Left ventricle myocardium inferior (tissue), 1 donor: ENCODE measurements around the gene SYNPO2. TPM values are rescaled to one million over a fixed set of nuclear protein-coding genes. Genes with fewer than 3 reads are reported as not detected.
"Not testable (repeated sequence)": the region's sequence is repeated elsewhere in the genome, so short reads cannot be mapped to it uniquely, and the experiment has no call there.

ENCODE experiments used
- DNase-seq: peaks from one replicate; pipeline ENCODE4 v3.0.0-alpha.2; 2020
- H3K27ac ChIP-seq: fragments of 200-600 bp; replicated peaks from 2 replicates; pipeline ENCODE4 v1.8.0; 2021
- H3K27me3 ChIP-seq: fragments of 200-600 bp; 2 replicates; pipeline ENCODE4 v1.8.0; 2021; ENCODE audit warnings: low read depth
- H3K36me3 ChIP-seq: fragments of 200-600 bp; 2 replicates; pipeline ENCODE4 v1.8.0; 2021
- H3K4me1 ChIP-seq: fragments of 200-600 bp; 2 replicates; pipeline ENCODE4 v1.8.0; 2021
- H3K4me3 ChIP-seq: fragments of 200-600 bp; 2 replicates; pipeline ENCODE4 v1.8.0; 2021; ENCODE audit warnings: mild to moderate bottlenecking, moderate library complexity
- H3K9me3 ChIP-seq: fragments of 200-600 bp; replicated peaks from 2 replicates; pipeline ENCODE4 v1.8.0; 2021
- CTCF ChIP-seq: fragments of 200-600 bp; IDR thresholded peaks from 2 replicates; pipeline ENCODE4 v1.8.0; 2021; ENCODE audit warnings: antibody characterized with exemption, mild to moderate bottlenecking, borderline replicate concordance
- intact Hi-C: fragments of 100-400 bp; cut with micrococcal nuclease; formaldehyde crosslinking; loops from one replicate; pipeline ENCODE4 v1.11.0; 2022
- total RNA-seq: library from RNA; stranded (reverse); fragmentation: NEBNext Ultra II Directional; extraction: Animal tissue kit (Norgen Biotek cat#: 25700); gene quantifications from one replicate; pipeline ENCODE4 v1.2.1, GENCODE V29; 2021
- donor health status: DM: no; HTN: yes; CAD: no; lungs with severe emphysema.

The SYNPO2 gene
- total RNA-seq, 1 donor from 2014 or later, result 239 TPM

DNA sequence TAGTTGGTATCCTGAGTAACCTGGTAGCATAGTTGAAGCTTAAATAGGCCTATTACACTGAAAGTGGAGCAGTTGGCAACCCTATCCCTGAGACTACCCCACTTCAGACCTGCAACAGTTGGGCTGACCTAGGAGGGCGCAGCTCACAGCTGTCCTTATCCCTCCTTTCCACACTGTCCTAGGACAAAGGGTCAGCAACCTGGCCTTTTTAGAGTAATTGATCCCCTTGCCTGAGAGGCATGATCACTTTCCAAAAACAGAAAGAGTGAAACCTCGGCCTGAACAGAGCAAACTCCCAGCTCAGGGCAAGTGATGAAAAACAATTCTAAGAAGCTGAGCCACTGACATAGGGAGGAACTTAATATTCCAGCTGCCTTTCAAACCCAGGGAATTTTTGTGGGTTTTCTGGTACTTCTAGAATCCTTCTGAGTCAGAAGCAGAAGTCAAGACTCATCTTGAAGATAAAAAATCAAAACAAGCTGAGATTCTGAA, 152.1 kb downstream of the SYNPO2 start:
- TF ChIP-seq CTCF, result no peak
- intact Hi-C loops, result loop anchor here (5.0 kb wide), 1 partner anchor 247 kb away; no protein-coding TSS in a partner anchor
- no peaks in the 10 kb centered on the region for H3K36me3 ChIP-seq
- peak overlapping the region; percentile 68 for H3K27ac ChIP-seq
- H3K27me3 ChIP-seq, result no peaks in the 10 kb centered on the region
- H3K9me3 ChIP-seq, result no peaks in the 10 kb centered on the region
- peaks cover 93% of the 10 kb centered on the region for H3K4me1 ChIP-seq
- no peak overlapping the region for H3K4me3 ChIP-seq
- DNase-seq, result no peak

- Histone ChIP-seq H3K4me1 (peaks cover 91% of the 10 kb centered on the region), H3K9me3 (no peaks in the 10 kb centered on the region), H3K27ac (peak overlapping the region; percentile 68)
Measured at GRCh38 chr4:119041396-119041795, 152.7 kb downstream of the SYNPO2 start.

GRCh38 chr4:119041951-119042560, 153.4 kb downstream of the SYNPO2 start:
- DNase-seq, result no peak
- H3K4me1 ChIP-seq, result peaks cover 91% of the 10 kb centered on the region
- peak; percentile 72 for TF ChIP-seq CTCF

More at GRCh38 chr4:119041396-119041795, 152.7 kb downstream of the SYNPO2 start:
- no peak for DNase-seq
- no peak for TF ChIP-seq CTCF
- Histone ChIP-seq H3K27me3 (no peaks in the 10 kb centered on the region), H3K36me3 (no peaks in the 10 kb centered on the region), H3K4me3 (no peak overlapping the region)
- intact Hi-C loops, result loop anchor here (5.0 kb wide), 1 partner anchor 246 kb away; no protein-coding TSS in a partner anchor

GRCh38 chr4:119046263-119046662, 157.6 kb downstream of the SYNPO2 start:
- peaks cover 68% of the 10 kb centered on the region for H3K4me1 ChIP-seq
- no peaks in the 10 kb centered on the region for H3K27me3 ChIP-seq
- H3K4me3 ChIP-seq, result no peak overlapping the region
- no peaks in the 10 kb centered on the region for H3K36me3 ChIP-seq
- peak overlapping the region; percentile 83 for H3K27ac ChIP-seq
- intact Hi-C loops, result no loop called here
- peak; percentile 83 for DNase-seq
- no peak for TF ChIP-seq CTCF
- H3K9me3 ChIP-seq, result no peaks in the 10 kb centered on the region

More at GRCh38 chr4:119041951-119042560, 153.4 kb downstream of the SYNPO2 start:
- Histone ChIP-seq H3K27me3 (no peaks in the 10 kb centered on the region), H3K36me3 (no peaks in the 10 kb centered on the region), H3K9me3 (no peaks in the 10 kb centered on the region), H3K27ac (peak overlapping the region; percentile 68), H3K4me3 (no peak overlapping the region)
- intact Hi-C loops, result loop anchor here (5.0 kb wide), 1 partner anchor 245 kb away; no protein-coding TSS in a partner anchor

GRCh38 chr4:119047059-119047458, 158.4 kb downstream of the SYNPO2 start:
- intact Hi-C loops, DNase-seq: not testable (repeated sequence)
- peaks cover 65% of the 10 kb centered on the region for H3K4me1 ChIP-seq

GRCh38 chr4:119048446-119048845, 159.8 kb downstream of the SYNPO2 start:
- no peak for TF ChIP-seq CTCF
- peaks cover 65% of the 10 kb centered on the region for H3K4me1 ChIP-seq
- DNase-seq, result no peak
- H3K27ac ChIP-seq, result peak overlapping the region; percentile 83
- intact Hi-C loops, result no loop called here
- no peaks in the 10 kb centered on the region for H3K27me3 ChIP-seq
- H3K4me3 ChIP-seq, result no peak overlapping the region
- no peaks in the 10 kb centered on the region for H3K36me3 ChIP-seq
- no peaks in the 10 kb centered on the region for H3K9me3 ChIP-seq

More at GRCh38 chr4:119047059-119047458, 158.4 kb downstream of the SYNPO2 start:
- not testable (repeated sequence) for H3K9me3 ChIP-seq, H3K4me3 ChIP-seq, H3K36me3 ChIP-seq, H3K27me3 ChIP-seq
- peak overlapping the region; percentile 83 for H3K27ac ChIP-seq
